Lower leg skin (tissue), 4 donors: ENCODE results near the gene TMEM161B. TPM values are rescaled to one million over a fixed set of nuclear protein-coding genes. Genes with fewer than 3 reads are reported as not detected.

Experiments
- DNase-seq, 2 donors: peaks; one replicate each; pipeline ENCODE4 v3.0.0-alpha.2; 2019; ENCODE audit warnings: low spot score in 2 of 2
- H3K4me3 ChIP-seq: fragments of 200-600 bp; sonication (generic); 2 replicates; pipeline ENCODE4 v1.5.1; 2017; ENCODE audit warnings: mild to moderate bottlenecking, low read depth; ENCODE audit not compliant: poor library complexity, severe bottlenecking
- CTCF ChIP-seq, 3 donors: fragments of 450-650 bp; IDR thresholded peaks; one replicate each; pipeline ENCODE4 v1.5.1; 2016; ENCODE audit warnings: antibody characterized with exemption in 3 of 3, mild to moderate bottlenecking in 3 of 3, moderate library complexity in 2 of 3
- POLR2A ChIP-seq, 2 donors: fragments of 450-650 bp; IDR thresholded peaks; one replicate each; pipeline ENCODE4 v1.6.1; 2016 to 2017; ENCODE audit warnings: antibody characterized with exemption in 2 of 2, mild to moderate bottlenecking in 1 of 2, moderate library complexity in 1 of 2
- WGBS, 2 donors: methylation state at CpG; one replicate each; pipeline ENCODE4 v1.1.5; 2018; 5-methylcytosine and 5-hydroxymethylcytosine counted together
- intact Hi-C: fragments of 100-400 bp; cut with DNase I; formaldehyde crosslinking; loops from one replicate; pipeline ENCODE4 v1.15.0; 2023; ENCODE audit warnings: low total_unique reads
- total RNA-seq, 4 donors: library from RNA; depleted of rRNA; stranded (reverse); fragments of >200 nt; gene quantifications; one replicate each; pipeline ENCODE4 v1.1.0, GENCODE V29; 2016

The TMEM161B gene
- total RNA-seq, 4 donors from 2014 or later = 9.1 to 14.1 (median 10.2) TPM

GRCh38 chr5:88287846-88288527 is 19.3 kb upstream of the TMEM161B start:
- no peak overlapping the region for H3K4me3 ChIP-seq
- intact Hi-C loops = no loop called here
- TF ChIP-seq CTCF (IDR thresholded peaks at IDR 0.05) (no peak), POLR2A (IDR thresholded peaks at IDR 0.05) (no peak)
- 95 to 96% methylated on average over 4 of the region's 4 CpGs for WGBS, 2 donors
- no peak for DNase-seq

- WGBS, 2 donors = 75 to 85% methylated on average over 3 of the region's 3 CpGs
- TF ChIP-seq CTCF (IDR thresholded peaks at IDR 0.05) (no peak), POLR2A (IDR thresholded peaks at IDR 0.05) (no peak)
- DNase-seq = no peak
- intact Hi-C loops = no loop called here
- H3K4me3 ChIP-seq = no peak overlapping the region
These were observed 18.7 kb upstream of the TMEM161B start for GRCh38 chr5:88287302-88287701.

GRCh38 chr5:88283690-88284089 is 15.0 kb upstream of the TMEM161B start:
- TF ChIP-seq CTCF (IDR thresholded peaks at IDR 0.05) (no peak), POLR2A (IDR thresholded peaks at IDR 0.05) (no peak)
- intact Hi-C loops = no loop called here
- H3K4me3 ChIP-seq = no peak overlapping the region
- DNase-seq = no peak

GRCh38 chr5:88281322-88281721 is 12.7 kb upstream of the TMEM161B start:
- TF ChIP-seq CTCF (IDR thresholded peaks at IDR 0.05) = no peak
- no peak for TF ChIP-seq POLR2A (IDR thresholded peaks at IDR 0.05)
- DNase-seq = no peak
- no peak overlapping the region for H3K4me3 ChIP-seq
- intact Hi-C loops = no loop called here
- WGBS, 2 donors = 77 to 83% methylated on average over 3 of the region's 3 CpGs

- TF ChIP-seq POLR2A (IDR thresholded peaks at IDR 0.05) (no peak), CTCF (IDR thresholded peaks at IDR 0.05) (no peak)
- DNase-seq = no peak
- H3K4me3 ChIP-seq = no peak overlapping the region
- 92% methylated on average over 1 of the region's 1 CpG for WGBS, 2 donors
- intact Hi-C loops = no loop called here
These were observed 10.9 kb upstream of the TMEM161B start for GRCh38 chr5:88279584-88279983.

GRCh38 chr5:88276378-88276777 is 7.7 kb upstream of the TMEM161B start:
- DNase-seq = no peak
- intact Hi-C loops = no loop called here
- WGBS, 2 donors = 98 to 100% methylated on average over 1 of the region's 1 CpG
- no peak overlapping the region for H3K4me3 ChIP-seq
- no peak for TF ChIP-seq POLR2A (IDR thresholded peaks at IDR 0.05)
- no peak for TF ChIP-seq CTCF (IDR thresholded peaks at IDR 0.05)
